HepG2 (cell line): Measurements from ENCODE around the gene P4HB. TPM values are rescaled to one million over a fixed set of nuclear protein-coding genes. Genes with fewer than 3 reads are reported as not detected.

Experiments
- ARID2 ChIP-seq: sonication (generic); formaldehyde crosslinking; IDR thresholded peaks from 2 replicates; pipeline ENCODE4 v1.8.1; 2022; ENCODE audit warnings: mild to moderate bottlenecking, missing genetic modification reagents, borderline replicate concordance
- EP300 ChIP-seq, 3 experiments: sonication (generic) in 1 of 3; formaldehyde crosslinking in 1 of 3; IDR thresholded peaks; 2 replicates each; pipeline versions ENCODE4 v1.5.1 to v1.6.1; 2011 to 2020; ENCODE audit warnings: low read depth in 2 of 3, low read length in 2 of 3, borderline replicate concordance in 1 of 3, improper control_type of control experiment in 1 of 3, mild to moderate bottlenecking in 1 of 3, missing genetic modification reagents in 1 of 3, moderate library complexity in 1 of 3
- KLF11 ChIP-seq: IDR thresholded peaks from 2 replicates; pipeline ENCODE4 v1.6.1; 2016; ENCODE audit warnings: missing compliant biosample characterization
- NFYB ChIP-seq: sonication (generic); formaldehyde crosslinking; IDR thresholded peaks from 2 replicates; pipeline ENCODE4 v1.4.0; 2020; ENCODE audit warnings: missing genetic modification reagents
- NR3C1 ChIP-seq: sonication (generic); formaldehyde crosslinking; IDR thresholded peaks from 2 replicates; pipeline ENCODE4 v1.4.0; 2020; ENCODE audit warnings: missing genetic modification reagents
- PLRG1 ChIP-seq: fragments of 450-650 bp; conservative IDR thresholded peaks from 2 replicates; pipeline ENCODE4 v1.6.1; 2016
- RXRB ChIP-seq: IDR thresholded peaks from 2 replicates; pipeline ENCODE4 v1.6.1; 2016; ENCODE audit warnings: borderline replicate concordance, missing genetic modification reagents, missing compliant biosample characterization
- SATB2 ChIP-seq: sonication (generic); formaldehyde crosslinking; IDR thresholded peaks from 2 replicates; pipeline ENCODE4 v1.5.0; 2020; ENCODE audit warnings: missing genetic modification reagents
- SIX4 ChIP-seq: sonication (generic); formaldehyde crosslinking; IDR thresholded peaks from 2 replicates; pipeline ENCODE4 v1.4.0; 2020; ENCODE audit warnings: missing genetic modification reagents
- ZFP36L1 ChIP-seq: sonication (generic); formaldehyde crosslinking; IDR thresholded peaks from 2 replicates; pipeline ENCODE4 v1.8.0; 2022; ENCODE audit warnings: mild to moderate bottlenecking, missing genetic modification reagents, moderate library complexity
- ZFX ChIP-seq: sonication (generic); formaldehyde crosslinking; IDR thresholded peaks from 2 replicates; pipeline ENCODE4 v1.4.0; 2020; ENCODE audit warnings: mild to moderate bottlenecking, low read depth, missing genetic modification reagents, moderate library complexity
- ZNF263 ChIP-seq: sonication (generic); formaldehyde crosslinking; IDR thresholded peaks from 2 replicates; pipeline ENCODE4 v1.4.0; 2020; ENCODE audit warnings: missing genetic modification reagents
- ZNF713 ChIP-seq: sonication (generic); formaldehyde crosslinking; IDR thresholded peaks from 2 replicates; pipeline ENCODE4 v1.4.0; 2020; ENCODE audit warnings: mild to moderate bottlenecking, missing genetic modification reagents
- ZNF776 ChIP-seq: sonication (generic); formaldehyde crosslinking; IDR thresholded peaks from 2 replicates; pipeline ENCODE4 v1.4.0; 2020; ENCODE audit warnings: mild to moderate bottlenecking, missing genetic modification reagents
- ZNF816 ChIP-seq: sonication (generic); formaldehyde crosslinking; IDR thresholded peaks from 2 replicates; pipeline ENCODE4 v1.8.0; 2022; ENCODE audit warnings: missing genetic modification reagents, mild to moderate bottlenecking, borderline replicate concordance
- polyA plus RNA-seq, 8 experiments: library from polyadenylated mRNA; depleted of rRNA in 3 of 8; stranded (reverse) in 7 of 8; unstranded in 1 of 8; fragments of >200 nt; fragmentation: Illumina TruSeq in 4 of 8; extraction: Trizol in 4 of 8; gene quantifications; 2 replicates each; pipeline versions ENCODE4 v1.2.1 to v1.2.3, GENCODE V29; 2011 to 2016; ENCODE audit warnings: low read depth in 4 of 8, missing spikeins in 1 of 8, mixed read lengths in 1 of 8; ENCODE audit not compliant: insufficient read depth in 1 of 8
- total RNA-seq, 5 experiments: library from RNA; depleted of rRNA; stranded (reverse); fragments of >200 nt; fragmentation: Illumina TruSeq; extraction: Trizol; gene quantifications; 2 replicates each; pipeline ENCODE4 v1.2.3, GENCODE V29; 2016; ENCODE audit warnings: low read depth in 1 of 5
- TF ChIP-seq, protein P1 (sequence below): sonication (generic); formaldehyde crosslinking; IDR thresholded peaks from 2 replicates; pipeline ENCODE4 v1.8.0; 2022; ENCODE audit warnings: missing genetic modification reagents, mild to moderate bottlenecking, moderate library complexity, borderline replicate concordance
- TF ChIP-seq, protein P2 (sequence below): sonication (generic); formaldehyde crosslinking; IDR thresholded peaks from 2 replicates; pipeline ENCODE4 v1.5.1; 2020; ENCODE audit warnings: mild to moderate bottlenecking, moderate library complexity, missing genetic modification reagents
- TF ChIP-seq, protein P3 (sequence below): sonication (generic); formaldehyde crosslinking; IDR thresholded peaks from 2 replicates; pipeline ENCODE4 v1.4.0; 2020; ENCODE audit warnings: missing genetic modification reagents, borderline replicate concordance
- TF ChIP-seq, protein P4 (sequence below): IDR thresholded peaks from 2 replicates; pipeline ENCODE4 v1.6.1; 2016
- TF ChIP-seq, protein P5 (sequence below): sonication (generic); formaldehyde crosslinking; IDR thresholded peaks from 2 replicates; pipeline ENCODE4 v1.5.0; 2020; ENCODE audit warnings: missing genetic modification reagents, mild to moderate bottlenecking, borderline replicate concordance

Gene P4HB
- total and polyA plus RNA-seq, 2 of the 13 experiments (the other 11 are each of a cell fraction or from before 2014, with no cell fraction given), result 185 to 782 TPM

DNA sequence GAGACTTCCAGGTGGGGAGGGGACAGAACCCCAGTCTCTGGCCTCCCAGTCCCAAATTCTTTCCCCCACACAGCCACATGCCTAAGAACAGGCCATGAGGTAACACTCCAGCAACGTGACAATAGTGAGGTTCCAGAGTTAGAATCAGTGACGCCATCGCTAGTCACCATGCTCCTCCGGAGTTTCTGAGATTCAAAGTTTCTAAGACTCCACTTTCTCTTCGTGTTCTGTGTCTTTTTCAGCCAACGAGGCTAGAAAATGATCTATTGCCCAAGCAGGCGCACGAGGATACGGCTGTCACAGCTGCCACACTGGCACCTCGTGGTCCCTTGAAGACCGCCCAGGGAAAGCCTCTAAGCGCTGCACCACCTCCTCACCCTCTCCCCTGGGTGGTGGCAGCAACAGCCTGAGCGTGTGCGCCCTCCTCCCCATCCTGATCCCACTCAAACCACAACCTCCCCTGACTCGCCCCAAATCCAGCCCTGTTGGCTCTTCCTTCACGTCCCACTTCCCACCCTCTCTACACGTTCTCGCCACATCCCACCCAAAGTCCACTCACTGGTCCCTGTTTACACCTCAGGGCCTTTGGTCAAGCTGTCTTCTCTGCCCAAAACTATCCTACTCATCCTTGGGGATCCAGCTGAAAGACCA lies 28.3 kb downstream of the P4HB start (continued):
- TF ChIP-seq NFYB (no peak), ZNF816 (CRISPR knock-in tag) (no peak), SIX4 (CRISPR knock-in tag) (no peak), EP300 (IDR thresholded peaks at IDR 0.05; ENCODE audit: low read depth in 2 of 2, low read length in 2 of 2) (no peak), EP300 (CRISPR knock-in tag; IDR thresholded peaks at IDR 0.05; ENCODE audit: borderline replicate concordance) (0 out of 2 replicates have a peak, but pooled peaks have one; percentile 2), ZFX (CRISPR knock-in tag) (no peak; the same call in 1 of the 2 replicates), RXRB (CRISPR knock-in tag) (peak; percentile 16; the same call in 1 of the 2 replicates), ZNF263 (CRISPR knock-in tag) (peak; percentile 69), SATB2 (CRISPR knock-in tag) (no peak), NR3C1 (CRISPR knock-in tag) (no peak), ZNF776 (CRISPR knock-in tag) (0 out of 2 replicates have a peak, but pooled peaks have one; percentile 68), PLRG1 (no peak), ZNF713 (CRISPR knock-in tag) (no peak), KLF11 (CRISPR knock-in tag) (no peak), ZFP36L1 (no peak), ARID2 (CRISPR knock-in tag) (no peak)
- TF ChIP-seq, protein P1, sequence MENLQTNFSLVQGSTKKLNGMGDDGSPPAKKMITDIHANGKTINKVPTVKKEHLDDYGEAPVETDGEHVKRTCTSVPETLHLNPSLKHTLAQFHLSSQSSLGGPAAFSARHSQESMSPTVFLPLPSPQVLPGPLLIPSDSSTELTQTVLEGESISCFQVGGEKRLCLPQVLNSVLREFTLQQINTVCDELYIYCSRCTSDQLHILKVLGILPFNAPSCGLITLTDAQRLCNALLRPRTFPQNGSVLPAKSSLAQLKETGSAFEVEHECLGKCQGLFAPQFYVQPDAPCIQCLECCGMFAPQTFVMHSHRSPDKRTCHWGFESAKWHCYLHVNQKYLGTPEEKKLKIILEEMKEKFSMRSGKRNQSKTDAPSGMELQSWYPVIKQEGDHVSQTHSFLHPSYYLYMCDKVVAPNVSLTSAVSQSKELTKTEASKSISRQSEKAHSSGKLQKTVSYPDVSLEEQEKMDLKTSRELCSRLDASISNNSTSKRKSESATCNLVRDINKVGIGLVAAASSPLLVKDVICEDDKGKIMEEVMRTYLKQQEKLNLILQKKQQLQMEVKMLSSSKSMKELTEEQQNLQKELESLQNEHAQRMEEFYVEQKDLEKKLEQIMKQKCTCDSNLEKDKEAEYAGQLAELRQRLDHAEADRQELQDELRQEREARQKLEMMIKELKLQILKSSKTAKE (CRISPR knock-in tag), result no peak
- TF ChIP-seq, protein P2, sequence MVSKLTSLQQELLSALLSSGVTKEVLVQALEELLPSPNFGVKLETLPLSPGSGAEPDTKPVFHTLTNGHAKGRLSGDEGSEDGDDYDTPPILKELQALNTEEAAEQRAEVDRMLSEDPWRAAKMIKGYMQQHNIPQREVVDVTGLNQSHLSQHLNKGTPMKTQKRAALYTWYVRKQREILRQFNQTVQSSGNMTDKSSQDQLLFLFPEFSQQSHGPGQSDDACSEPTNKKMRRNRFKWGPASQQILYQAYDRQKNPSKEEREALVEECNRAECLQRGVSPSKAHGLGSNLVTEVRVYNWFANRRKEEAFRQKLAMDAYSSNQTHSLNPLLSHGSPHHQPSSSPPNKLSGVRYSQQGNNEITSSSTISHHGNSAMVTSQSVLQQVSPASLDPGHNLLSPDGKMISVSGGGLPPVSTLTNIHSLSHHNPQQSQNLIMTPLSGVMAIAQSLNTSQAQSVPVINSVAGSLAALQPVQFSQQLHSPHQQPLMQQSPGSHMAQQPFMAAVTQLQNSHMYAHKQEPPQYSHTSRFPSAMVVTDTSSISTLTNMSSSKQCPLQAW (CRISPR knock-in tag), result 0 out of 2 replicates have a peak, but pooled peaks have one; percentile 27
- TF ChIP-seq, protein P3, sequence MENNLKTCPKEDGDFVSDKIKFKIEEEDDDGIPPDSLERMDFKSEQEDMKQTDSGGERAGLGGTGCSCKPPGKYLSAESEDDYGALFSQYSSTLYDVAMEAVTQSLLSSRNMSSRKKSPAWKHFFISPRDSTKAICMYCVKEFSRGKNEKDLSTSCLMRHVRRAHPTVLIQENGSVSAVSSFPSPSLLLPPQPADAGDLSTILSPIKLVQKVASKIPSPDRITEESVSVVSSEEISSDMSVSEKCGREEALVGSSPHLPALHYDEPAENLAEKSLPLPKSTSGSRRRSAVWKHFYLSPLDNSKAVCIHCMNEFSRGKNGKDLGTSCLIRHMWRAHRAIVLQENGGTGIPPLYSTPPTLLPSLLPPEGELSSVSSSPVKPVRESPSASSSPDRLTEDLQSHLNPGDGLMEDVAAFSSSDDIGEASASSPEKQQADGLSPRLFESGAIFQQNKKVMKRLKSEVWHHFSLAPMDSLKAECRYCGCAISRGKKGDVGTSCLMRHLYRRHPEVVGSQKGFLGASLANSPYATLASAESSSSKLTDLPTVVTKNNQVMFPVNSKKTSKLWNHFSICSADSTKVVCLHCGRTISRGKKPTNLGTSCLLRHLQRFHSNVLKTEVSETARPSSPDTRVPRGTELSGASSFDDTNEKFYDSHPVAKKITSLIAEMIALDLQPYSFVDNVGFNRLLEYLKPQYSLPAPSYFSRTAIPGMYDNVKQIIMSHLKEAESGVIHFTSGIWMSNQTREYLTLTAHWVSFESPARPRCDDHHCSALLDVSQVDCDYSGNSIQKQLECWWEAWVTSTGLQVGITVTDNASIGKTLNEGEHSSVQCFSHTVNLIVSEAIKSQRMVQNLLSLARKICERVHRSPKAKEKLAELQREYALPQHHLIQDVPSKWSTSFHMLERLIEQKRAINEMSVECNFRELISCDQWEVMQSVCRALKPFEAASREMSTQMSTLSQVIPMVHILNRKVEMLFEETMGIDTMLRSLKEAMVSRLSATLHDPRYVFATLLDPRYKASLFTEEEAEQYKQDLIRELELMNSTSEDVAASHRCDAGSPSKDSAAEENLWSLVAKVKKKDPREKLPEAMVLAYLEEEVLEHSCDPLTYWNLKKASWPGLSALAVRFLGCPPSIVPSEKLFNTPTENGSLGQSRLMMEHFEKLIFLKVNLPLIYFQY (CRISPR knock-in tag), result no peak
- TF ChIP-seq, protein P4, sequence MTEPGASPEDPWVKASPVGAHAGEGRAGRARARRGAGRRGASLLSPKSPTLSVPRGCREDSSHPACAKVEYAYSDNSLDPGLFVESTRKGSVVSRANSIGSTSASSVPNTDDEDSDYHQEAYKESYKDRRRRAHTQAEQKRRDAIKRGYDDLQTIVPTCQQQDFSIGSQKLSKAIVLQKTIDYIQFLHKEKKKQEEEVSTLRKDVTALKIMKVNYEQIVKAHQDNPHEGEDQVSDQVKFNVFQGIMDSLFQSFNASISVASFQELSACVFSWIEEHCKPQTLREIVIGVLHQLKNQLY (CRISPR knock-in tag), result no peak
- TF ChIP-seq, protein P5, sequence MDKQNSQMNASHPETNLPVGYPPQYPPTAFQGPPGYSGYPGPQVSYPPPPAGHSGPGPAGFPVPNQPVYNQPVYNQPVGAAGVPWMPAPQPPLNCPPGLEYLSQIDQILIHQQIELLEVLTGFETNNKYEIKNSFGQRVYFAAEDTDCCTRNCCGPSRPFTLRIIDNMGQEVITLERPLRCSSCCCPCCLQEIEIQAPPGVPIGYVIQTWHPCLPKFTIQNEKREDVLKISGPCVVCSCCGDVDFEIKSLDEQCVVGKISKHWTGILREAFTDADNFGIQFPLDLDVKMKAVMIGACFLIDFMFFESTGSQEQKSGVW (CRISPR knock-in tag), result no peak
